BJ (cell line): ENCODE measurements around the gene PPP1R13B. TPM values are rescaled to one million over a fixed set of nuclear protein-coding genes. Genes with fewer than 3 reads are reported as not detected.

ENCODE experiments used
- CTCF ChIA-PET: fragments of 350-600 bp; formaldehyde crosslinking; extraction: SDS; loops from one replicate; lab custom pipeline; 2021; ENCODE audit warnings: antibody characterized with exemption, inconsistent platforms; lab: Yijun Ruan, JAX
- POLR2A ChIA-PET: fragments of 300-600 bp; sonication (Branson Sonifier 250); formaldehyde crosslinking; extraction: SDS; loops from one replicate; lab custom pipeline; 2021; ENCODE audit warnings: antibody characterized with exemption; lab: Charles Lee
- DNase-seq: peaks from one replicate; pipeline ENCODE4 v3.0.0-alpha.2; 2011; ENCODE audit warnings: low read depth
- H3K27me3 ChIP-seq: 2 replicates; pipeline ENCODE4 v1.6.0; 2011; ENCODE audit warnings: low read length; ENCODE audit not compliant: control insufficient read depth, insufficient read depth
- H3K36me3 ChIP-seq: 2 replicates; pipeline ENCODE4 v1.5.1; 2011; ENCODE audit warnings: low read length; ENCODE audit not compliant: control insufficient read depth, insufficient read depth
- H3K4me3 ChIP-seq: 2 replicates; pipeline ENCODE4 v1.5.1; 2011; ENCODE audit warnings: low read depth, mild to moderate bottlenecking, control low read depth, low read length
- polyA plus RNA-seq: library from polyadenylated mRNA; depleted of rRNA; stranded (reverse); fragments of >200 nt; gene quantifications from 2 replicates; pipeline ENCODE4 v1.2.3, GENCODE V29; 2011
- TF ChIP-seq, protein P1 (sequence below): IDR thresholded peaks from 2 replicates; pipeline ENCODE4 v1.5.1; 2011; ENCODE audit warnings: low read depth, mild to moderate bottlenecking, control low read depth, inconsistent platforms, low read length, moderate library complexity; ENCODE audit not compliant: insufficient read depth

The PPP1R13B gene
- polyA plus RNA-seq, 1 experiment = 3.3 TPM

DNA sequence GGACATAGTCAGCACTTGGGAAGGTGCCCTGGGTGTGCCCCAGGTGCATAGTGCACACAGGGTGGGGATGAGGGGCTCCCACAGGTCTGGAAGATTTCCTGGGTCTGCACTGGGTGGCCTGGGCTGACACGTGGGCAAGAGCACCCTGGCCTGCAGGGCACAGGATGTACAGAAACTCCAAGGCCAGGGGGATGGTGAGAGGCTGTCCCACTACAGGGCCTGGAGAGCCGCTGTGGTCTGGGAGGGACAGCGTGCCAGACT lies 35.8 kb upstream of the PPP1R13B start:
- CTCF ChIA-PET = interaction anchor here (0.5 kb wide), 1 partner anchor 1226 kb away, joined by 3 read pairs; no protein-coding TSS in a partner anchor
- POLR2A ChIA-PET = no interaction called here
- no peak for DNase-seq
- no peak overlapping the region for H3K4me3 ChIP-seq
- no peaks in the 10 kb centered on the region for H3K36me3 ChIP-seq
- H3K27me3 ChIP-seq = peaks cover 6% of the 10 kb centered on the region; the same call in 1 of the 2 replicates
- TF ChIP-seq, protein P1, sequence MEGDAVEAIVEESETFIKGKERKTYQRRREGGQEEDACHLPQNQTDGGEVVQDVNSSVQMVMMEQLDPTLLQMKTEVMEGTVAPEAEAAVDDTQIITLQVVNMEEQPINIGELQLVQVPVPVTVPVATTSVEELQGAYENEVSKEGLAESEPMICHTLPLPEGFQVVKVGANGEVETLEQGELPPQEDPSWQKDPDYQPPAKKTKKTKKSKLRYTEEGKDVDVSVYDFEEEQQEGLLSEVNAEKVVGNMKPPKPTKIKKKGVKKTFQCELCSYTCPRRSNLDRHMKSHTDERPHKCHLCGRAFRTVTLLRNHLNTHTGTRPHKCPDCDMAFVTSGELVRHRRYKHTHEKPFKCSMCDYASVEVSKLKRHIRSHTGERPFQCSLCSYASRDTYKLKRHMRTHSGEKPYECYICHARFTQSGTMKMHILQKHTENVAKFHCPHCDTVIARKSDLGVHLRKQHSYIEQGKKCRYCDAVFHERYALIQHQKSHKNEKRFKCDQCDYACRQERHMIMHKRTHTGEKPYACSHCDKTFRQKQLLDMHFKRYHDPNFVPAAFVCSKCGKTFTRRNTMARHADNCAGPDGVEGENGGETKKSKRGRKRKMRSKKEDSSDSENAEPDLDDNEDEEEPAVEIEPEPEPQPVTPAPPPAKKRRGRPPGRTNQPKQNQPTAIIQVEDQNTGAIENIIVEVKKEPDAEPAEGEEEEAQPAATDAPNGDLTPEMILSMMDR = no peak

DNA sequence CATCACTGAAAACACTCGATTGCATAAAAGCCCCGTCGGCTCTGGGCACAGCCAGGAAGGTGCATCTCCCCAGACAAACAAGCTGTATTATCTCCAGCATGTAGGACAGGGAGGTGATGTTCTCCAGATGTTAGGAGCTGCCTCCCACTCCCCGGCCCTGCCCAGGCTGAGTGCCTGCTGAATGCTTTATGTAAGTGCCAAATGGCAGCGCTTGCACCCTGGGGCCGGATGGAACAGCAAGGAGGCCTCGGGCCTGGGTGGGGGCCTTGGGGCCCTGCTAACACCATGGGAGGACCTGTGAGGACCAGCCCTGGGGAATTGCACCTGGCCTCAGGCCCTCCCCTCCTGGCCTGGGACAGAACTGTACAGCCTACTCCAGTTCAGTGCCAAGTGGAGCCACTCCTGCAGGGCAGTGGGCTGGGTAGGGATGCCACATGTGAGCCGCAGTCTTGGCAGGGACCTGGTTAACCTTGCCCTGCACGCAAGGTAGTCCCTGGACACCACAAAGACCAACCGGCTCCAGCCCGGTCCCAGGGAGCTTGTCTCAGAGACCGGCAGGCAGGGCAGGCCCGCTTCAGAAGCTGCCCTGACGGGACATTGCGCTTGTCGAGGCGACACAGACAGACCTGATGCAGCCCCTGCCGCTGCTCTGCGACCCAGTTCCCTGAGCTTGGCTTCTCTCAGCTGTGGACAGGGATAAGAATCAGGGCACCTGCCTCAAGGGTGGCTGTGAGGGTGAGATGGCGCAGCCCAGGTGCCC lies 35.3 kb upstream of the PPP1R13B start:
- Histone ChIP-seq H3K4me3 (no peak overlapping the region), H3K27me3 (peaks cover 6% of the 10 kb centered on the region; the same call in 1 of the 2 replicates), H3K36me3 (no peaks in the 10 kb centered on the region)
- TF ChIP-seq, protein P1 = no peak
- ChIA-PET CTCF (interaction anchor here (0.5 to 1.1 kb wide), 3 partner anchors 18 to 1227 kb away, joined by 3 to 4 read pairs (median 3); no protein-coding TSS in a partner anchor), POLR2A (no interaction called here)
- DNase-seq = no peak

DNA sequence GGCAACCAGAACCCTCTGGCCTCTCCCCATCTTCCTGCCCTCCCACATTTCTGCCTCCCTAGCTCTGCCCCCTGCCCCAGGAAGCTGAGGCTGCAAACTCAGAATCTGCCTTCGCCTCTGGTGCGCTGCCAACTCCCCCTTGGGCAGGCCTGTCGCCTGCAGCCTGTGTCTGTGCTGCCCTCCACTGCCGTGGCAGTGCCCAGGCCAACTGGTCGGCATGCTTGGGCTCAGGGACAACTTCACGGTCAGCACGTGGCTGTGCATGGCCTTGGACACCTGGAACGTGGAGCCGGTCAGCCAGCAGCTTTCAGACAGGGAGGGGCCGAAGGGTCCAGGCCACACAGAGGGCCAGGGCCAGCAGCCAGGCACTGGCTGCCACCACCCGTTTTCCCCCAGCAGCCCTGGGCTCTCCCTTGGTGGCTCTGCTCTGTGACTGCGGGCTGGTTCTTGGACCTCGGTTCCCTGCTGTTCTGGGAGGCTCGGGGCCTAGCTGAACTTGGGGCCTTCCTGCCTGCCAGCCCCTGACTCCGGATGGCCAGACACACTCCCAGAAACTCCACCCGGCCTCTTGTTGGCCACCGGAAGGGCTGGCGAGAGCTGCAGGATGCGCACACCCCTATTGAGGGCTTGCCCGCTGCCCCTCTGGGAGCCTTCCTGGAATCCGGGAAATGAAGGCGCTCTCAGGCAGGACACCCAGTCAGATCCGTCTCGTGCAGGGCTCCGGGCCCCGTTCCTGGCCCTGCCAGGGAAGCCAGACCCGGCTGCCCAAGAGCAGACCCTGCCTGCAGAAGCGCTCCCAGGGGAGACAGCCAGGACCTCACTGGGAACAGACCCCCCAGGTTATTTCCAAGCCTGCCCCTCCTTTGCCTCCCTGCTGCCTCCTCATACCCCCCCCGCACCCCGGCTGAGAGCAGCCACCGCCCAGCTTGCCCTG lies 34.2 kb upstream of the PPP1R13B start:
- TF ChIP-seq, protein P1 = no peak
- CTCF ChIA-PET = interaction anchor here (1.1 to 1.9 kb wide), 2 partner anchors 19 kb away, joined by 4 to 9 read pairs; no protein-coding TSS in a partner anchor
- Histone ChIP-seq H3K36me3 (no peaks in the 10 kb centered on the region), H3K27me3 (peaks cover 6% of the 10 kb centered on the region; the same call in 1 of the 2 replicates), H3K4me3 (no peak overlapping the region)
- POLR2A ChIA-PET = no interaction called here
- DNase-seq = no peak

DNA sequence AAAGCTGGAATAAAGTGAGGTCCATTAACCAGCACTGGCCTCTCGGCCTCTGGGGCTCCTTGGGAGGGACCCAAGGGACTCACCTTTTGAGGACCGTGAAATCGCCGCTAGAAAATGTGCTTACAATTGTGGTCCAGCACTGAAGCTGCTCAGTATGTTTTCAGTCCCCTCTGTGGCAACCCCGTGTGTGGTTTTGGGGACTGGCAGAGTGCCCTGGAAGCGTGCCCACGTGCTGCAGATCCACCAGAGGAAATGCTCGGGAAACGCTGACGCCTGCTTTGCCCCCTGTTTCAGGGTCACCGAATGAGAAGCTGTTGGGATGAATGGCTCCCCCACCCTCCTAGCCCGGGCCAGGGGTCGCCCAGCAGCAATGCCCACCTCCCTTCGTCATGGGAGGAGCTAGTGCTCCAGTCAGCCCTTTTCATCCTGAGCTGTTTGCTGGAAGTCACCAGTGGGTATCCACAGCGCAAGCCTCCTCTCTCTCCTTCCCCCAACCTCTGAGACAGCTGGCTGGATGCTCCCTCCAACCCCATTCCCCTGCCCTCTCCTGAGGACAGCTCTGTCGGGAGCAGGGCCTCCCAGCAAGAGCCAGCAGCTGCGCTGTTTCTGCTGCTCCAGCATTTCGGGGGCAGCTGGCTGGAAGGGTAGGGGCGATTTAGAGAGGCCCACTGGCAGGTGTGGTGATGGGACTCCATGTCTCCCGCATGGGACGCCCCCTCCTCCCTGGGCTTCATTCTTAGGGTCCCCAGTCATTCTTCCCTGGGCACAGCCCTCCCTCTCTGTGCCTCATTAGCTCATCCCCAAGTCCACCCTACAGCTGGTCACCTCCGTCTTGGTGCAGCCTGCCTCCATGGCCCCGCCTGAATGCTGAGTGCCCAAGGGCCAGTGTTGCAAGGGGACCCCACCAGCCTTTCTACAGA lies 33.2 kb upstream of the PPP1R13B start:
- Histone ChIP-seq H3K4me3 (0 out of 2 replicates have a peak overlapping the region, but pooled peaks have one; percentile 13), H3K27me3 (peaks cover 6% of the 10 kb centered on the region; the same call in 1 of the 2 replicates), H3K36me3 (no peaks in the 10 kb centered on the region)
- DNase-seq = peak; percentile 20
- CTCF ChIA-PET = interaction anchor here (1.6 to 1.9 kb wide), 2 partner anchors 9 to 20 kb away, joined by 4 to 9 read pairs; no protein-coding TSS in a partner anchor
- POLR2A ChIA-PET = interaction anchor here (0.6 kb wide), 1 partner anchor 341 kb away, joined by 4 read pairs; no protein-coding TSS in a partner anchor
- TF ChIP-seq, protein P1 = no peak
